GM12891 (cell line): ENCODE results near the gene SERINC5.

Experiments used
- POLR2A ChIP-seq: IDR thresholded peaks from 2 replicates; pipeline ENCODE4 v1.6.1; 2011; ENCODE audit warnings: low read depth, low read length, control low read depth
- POLR2AphosphoS5 ChIP-seq: IDR thresholded peaks from 2 replicates; pipeline ENCODE4 v1.6.1; 2011; ENCODE audit warnings: low read depth, low read length, control low read depth
- TAF1 ChIP-seq: IDR thresholded peaks from 2 replicates; pipeline ENCODE4 v1.6.1; 2011; ENCODE audit warnings: low read depth, low read length, control low read depth

GRCh38 chr5:80283360-80283759 lies 27.5 kb upstream of the SERINC5 start:
- TF ChIP-seq POLR2A = no peak
- no peak for TF ChIP-seq POLR2AphosphoS5
- TF ChIP-seq TAF1 = no peak
